ENCODE results near the gene GNPAT.

Gene GNPAT

DNA sequence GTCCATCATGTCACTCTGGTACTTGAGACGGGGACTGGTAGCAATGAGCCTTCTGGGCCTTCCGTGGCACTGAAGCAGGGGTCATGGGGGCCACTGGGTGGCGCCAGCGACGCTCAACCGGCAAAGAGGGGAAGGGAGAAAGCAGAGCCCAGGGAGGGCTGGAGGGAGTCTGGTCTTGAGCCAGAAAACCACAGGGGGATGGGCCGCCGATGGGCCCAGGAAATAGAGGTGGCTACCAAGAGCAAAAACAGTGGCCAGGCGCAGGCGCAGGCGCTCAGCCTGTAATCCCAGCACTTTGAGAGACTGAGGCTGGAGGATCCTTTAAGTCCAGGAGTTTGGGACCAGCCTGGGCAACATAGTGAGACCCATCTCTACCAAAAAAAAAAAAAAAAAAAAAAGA lies 74.9 kb downstream of the GNPAT start:
- DNase-seq (ENCODE audit: low read depth in 4 of 4, low spot score in 1 of 4), result peak in 2 of 4 experiments; percentile 7 to 28

DNA sequence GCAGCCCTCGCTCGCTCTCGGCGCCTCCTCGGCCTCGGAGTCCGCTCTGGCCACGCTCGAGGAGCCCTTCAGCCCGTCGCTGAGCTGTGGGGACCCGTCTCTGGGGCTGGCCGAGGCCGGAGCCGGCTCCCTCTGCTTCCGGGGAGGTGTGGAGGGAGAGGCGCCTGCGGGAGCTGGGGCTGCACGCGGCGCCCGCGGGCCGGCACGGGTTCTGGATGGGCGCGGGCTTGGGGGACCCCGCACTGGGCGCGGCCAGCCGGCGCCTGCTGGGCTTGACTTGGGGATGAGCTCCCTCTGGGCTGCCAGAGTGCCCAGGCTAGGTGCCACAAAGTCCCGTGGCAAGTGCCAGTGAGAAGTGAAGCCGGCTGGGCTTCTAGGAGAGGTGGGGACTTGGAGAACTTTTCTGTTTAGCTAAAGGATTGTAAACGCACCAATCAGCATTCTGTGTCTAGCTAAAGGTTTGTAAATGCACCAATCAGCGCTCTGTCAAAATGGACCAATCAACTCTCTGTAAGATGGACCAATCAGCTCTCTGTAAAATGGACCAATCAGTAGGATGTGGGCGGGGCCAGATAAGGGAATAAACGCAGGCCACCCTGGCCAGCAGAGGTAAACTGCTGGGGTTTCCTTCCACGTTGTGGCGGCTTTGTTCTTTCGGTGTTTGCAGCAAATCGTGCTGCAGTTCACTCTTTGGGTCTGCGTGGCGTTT lies 76.4 kb downstream of the GNPAT start:
- DNase-seq (ENCODE audit: low read depth in 4 of 4, low spot score in 1 of 4), result no peak

DNA sequence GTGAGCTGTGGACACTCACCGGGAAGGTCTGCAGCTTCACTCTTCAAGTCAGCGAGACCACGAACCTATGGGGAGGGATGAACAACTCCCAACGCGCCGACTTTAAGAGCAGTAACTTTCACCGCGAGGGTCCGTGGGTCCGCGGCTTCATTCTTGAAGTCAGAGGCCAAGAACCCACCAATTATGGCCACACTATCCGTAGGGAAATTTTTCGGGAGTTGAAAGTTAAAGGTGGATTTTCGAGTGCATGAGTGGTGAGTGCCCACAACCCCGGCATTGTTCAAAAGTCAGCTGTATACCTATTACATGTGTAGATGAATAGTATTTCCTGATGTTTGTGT lies 77.0 kb downstream of the GNPAT start:
- DNase-seq (ENCODE audit: low read depth in 4 of 4, low spot score in 1 of 4), result no peak

DNA sequence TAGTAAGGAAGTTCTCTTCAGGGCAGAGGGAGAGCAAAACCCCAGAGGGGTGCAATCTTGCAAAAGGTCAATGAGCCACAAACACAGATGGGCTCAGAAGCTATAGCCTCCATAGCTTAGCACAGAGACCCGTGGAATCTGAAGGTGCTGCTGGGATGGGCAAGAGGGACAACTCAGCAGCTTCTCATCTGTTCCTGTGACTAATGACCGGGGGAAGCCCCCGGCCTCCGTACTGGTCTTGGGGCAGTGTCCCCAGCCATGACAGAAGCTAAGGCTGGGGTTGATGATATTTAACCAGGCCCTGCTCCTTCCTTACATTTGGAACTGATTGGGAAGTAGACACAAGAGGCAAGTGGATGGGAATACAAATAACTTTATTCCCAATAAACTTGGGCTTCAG lies 77.6 kb downstream of the GNPAT start:
- no peak for DNase-seq (ENCODE audit: low read depth in 4 of 4, low spot score in 1 of 4)

DNA sequence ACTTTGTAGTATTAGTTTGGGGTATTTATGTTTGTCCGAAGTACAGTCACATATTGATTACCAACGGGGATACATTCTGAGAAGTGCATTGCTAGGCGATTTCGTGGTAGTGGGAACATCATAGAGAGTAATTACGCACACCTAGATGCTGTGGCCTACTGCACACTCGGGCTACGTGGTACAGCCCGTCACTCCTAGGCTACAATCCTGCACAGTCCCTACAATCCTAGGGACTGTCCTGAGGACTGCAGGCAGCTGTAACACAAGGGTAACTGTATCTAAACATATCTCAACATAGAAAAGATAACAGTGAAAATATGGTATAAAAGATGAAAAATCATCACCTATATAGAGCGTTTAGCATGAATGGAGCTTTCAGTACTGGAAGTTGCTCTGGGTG lies 78.1 kb downstream of the GNPAT start:
- DNase-seq (ENCODE audit: low read depth in 4 of 4, low spot score in 1 of 4), result no peak

DNA sequence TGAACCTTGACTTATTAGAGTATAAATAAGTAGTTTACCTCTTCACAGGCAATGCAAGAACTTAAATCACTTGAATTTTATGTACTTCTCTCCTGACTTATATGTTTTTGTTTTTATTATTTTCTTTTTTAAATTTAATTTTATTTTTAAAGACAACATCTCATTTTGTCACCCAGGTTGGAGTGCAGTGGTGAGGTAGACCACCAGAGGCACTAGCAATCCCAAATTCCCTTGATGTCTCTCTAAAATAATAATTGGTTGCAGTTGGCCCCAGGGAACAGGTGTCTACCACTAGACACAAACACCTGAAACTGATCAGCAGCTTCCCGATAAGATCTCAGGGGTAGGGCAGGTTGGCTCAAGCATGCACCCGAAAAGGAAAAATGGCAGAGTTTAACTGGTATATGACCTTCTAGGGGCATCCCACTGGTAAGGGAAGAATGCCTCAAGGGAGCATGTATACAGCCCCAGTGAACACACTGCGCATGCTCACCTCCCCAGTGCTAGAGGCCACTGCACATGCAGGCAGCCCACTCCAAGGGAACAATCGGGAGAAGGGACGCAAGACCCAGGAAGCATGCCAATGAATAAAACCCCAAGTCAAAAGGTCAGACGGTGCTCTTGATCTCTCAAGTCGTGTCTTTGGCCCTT lies 82.0 kb downstream of the GNPAT start:
- no peak for DNase-seq (ENCODE audit: low read depth in 4 of 4, low spot score in 1 of 4)

DNA sequence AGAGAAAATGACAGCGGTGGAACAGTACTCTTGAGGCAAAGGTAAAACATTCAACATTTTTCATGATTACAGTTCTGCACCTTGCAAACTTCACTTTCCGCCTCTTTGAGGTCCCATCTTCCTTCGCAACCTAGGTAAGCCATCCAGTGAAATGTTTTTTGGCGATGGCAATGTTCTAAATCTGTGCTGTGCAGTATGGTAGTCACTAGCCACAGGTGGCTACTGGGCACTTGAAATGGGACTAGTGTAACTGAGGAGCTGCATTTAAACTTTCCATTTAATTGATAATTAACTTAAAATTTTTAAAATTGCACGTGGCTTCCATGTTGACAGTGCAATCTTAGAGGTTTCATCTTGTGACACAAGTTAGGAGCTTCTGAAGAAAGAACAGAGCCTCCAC lies 83.6 kb downstream of the GNPAT start:
- DNase-seq (ENCODE audit: low read depth in 4 of 4, low spot score in 1 of 4), result no peak

DNA sequence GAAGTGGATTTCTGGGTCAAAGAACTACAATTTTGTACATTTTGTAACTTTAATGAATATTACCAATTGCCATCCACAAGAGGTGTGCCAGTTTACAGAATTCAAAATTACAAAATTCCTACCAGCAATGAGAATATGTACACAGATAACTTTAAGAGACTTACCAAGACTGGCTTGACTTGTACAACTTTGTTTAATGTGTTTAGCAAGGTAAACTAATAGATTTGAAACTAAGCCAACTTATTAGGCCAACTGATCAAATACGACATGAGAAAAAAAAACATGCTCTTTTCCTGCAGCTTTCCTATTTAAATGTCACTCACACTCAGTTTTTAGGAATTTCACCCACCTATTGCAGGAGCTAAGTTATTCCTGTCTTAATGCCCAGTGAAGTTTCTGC lies 85.2 kb downstream of the GNPAT start:
- DNase-seq (ENCODE audit: low read depth in 4 of 4, low spot score in 1 of 4), result no peak
